ENCODE data around the gene COL8A2.

Gene COL8A2

GRCh38 chr1:36091698-36092097 is 33.3 kb downstream of the COL8A2 start:
- no peak for DNase-seq (ENCODE audit: low read depth, low spot score)

- DNase-seq (ENCODE audit: low read depth, low spot score): no peak
Observed at GRCh38 chr1:36091141-36091540, 33.9 kb downstream of the COL8A2 start.

GRCh38 chr1:36089393-36090121 is 35.5 kb downstream of the COL8A2 start:
- no peak for DNase-seq (ENCODE audit: low read depth, low spot score)

GRCh38 chr1:36088577-36089392 is 36.2 kb downstream of the COL8A2 start, which contains the start of gene ADPRS:
ADPRS (plus strand) TSS chr1:36088892; CDS start chr1:36088905, 13 bp downstream.
- DNase-seq (ENCODE audit: low read depth, low spot score): peak; percentile 82

GRCh38 chr1:36088265-36088576 is 36.8 kb downstream of the COL8A2 start:
- no peak for DNase-seq (ENCODE audit: low read depth, low spot score)

- no peak for DNase-seq (ENCODE audit: low read depth, low spot score)
Observed at GRCh38 chr1:36087233-36088123, 37.5 kb downstream of the COL8A2 start.

- DNase-seq (ENCODE audit: low read depth, low spot score): no peak
Observed at GRCh38 chr1:36086529-36087232, 38.3 kb downstream of the COL8A2 start.

- DNase-seq (ENCODE audit: low read depth, low spot score): no peak
Observed at GRCh38 chr1:36085686-36086526, 39.1 kb downstream of the COL8A2 start.

GRCh38 chr1:36085126-36085525 is 39.9 kb downstream of the COL8A2 start:
- no peak for DNase-seq (ENCODE audit: low read depth, low spot score)

- DNase-seq (ENCODE audit: low read depth, low spot score): no peak
Observed at GRCh38 chr1:36084497-36085115, 40.4 kb downstream of the COL8A2 start.

GRCh38 chr1:36083635-36084496 is 41.2 kb downstream of the COL8A2 start, which contains the start of gene TEKT2:
TEKT2 (plus strand) TSS chr1:36084094; CDS start chr1:36084922, 828 bp downstream.
- DNase-seq (ENCODE audit: low read depth, low spot score): no peak

GRCh38 chr1:36083219-36083618 is 41.8 kb downstream of the COL8A2 start:
- no peak for DNase-seq (ENCODE audit: low read depth, low spot score)

GRCh38 chr1:36081926-36082485 is 43.0 kb downstream of the COL8A2 start:
- no peak for DNase-seq (ENCODE audit: low read depth, low spot score)

- no peak for DNase-seq (ENCODE audit: low read depth, low spot score)
Observed at GRCh38 chr1:36080801-36081200, 44.2 kb downstream of the COL8A2 start.

GRCh38 chr1:36080236-36080635 is 44.8 kb downstream of the COL8A2 start:
- DNase-seq (ENCODE audit: low read depth, low spot score): no peak

GRCh38 chr1:36076979-36077573 is 47.9 kb downstream of the COL8A2 start:
- DNase-seq (ENCODE audit: low read depth, low spot score): no peak

GRCh38 chr1:36070349-36070748 is 54.7 kb downstream of the COL8A2 start:
- DNase-seq (ENCODE audit: low read depth, low spot score): no peak

- DNase-seq (ENCODE audit: low read depth, low spot score): no peak
Observed at GRCh38 chr1:36068866-36069265, 56.2 kb downstream of the COL8A2 start.

All from activated CD4-positive, CD25-positive, alpha-beta regulatory T cell treated with anti-CD3 and anti-CD28 coated beads, Interleukin-2, amount 50 U/mL, for 16 hours (primary cell).